ENCODE measurements around the gene FSHR.

Gene FSHR, protein sequence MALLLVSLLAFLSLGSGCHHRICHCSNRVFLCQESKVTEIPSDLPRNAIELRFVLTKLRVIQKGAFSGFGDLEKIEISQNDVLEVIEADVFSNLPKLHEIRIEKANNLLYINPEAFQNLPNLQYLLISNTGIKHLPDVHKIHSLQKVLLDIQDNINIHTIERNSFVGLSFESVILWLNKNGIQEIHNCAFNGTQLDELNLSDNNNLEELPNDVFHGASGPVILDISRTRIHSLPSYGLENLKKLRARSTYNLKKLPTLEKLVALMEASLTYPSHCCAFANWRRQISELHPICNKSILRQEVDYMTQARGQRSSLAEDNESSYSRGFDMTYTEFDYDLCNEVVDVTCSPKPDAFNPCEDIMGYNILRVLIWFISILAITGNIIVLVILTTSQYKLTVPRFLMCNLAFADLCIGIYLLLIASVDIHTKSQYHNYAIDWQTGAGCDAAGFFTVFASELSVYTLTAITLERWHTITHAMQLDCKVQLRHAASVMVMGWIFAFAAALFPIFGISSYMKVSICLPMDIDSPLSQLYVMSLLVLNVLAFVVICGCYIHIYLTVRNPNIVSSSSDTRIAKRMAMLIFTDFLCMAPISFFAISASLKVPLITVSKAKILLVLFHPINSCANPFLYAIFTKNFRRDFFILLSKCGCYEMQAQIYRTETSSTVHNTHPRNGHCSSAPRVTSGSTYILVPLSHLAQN

DNA sequence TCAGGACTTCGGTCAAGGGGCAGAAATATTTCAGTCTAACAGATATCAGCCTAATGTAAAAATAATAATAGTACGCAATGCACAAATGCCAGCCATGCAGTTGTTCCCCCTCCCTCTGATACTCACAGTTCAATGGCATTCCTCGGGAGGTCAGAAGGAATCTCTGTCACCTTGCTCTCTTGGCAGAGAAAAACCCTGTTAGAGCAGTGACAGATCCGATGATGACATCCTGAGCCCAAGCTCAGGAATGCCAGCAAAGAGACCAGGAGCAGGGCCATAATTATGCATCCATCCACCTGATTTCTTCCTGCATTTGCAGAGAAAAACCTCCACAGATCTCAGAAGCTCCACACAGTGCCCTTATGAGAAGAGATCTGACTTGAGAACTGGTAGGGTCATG is at the start of gene FSHR:
FSHR (minus strand) TSS at position 376 of the 400 bp plus-strand sequence; CDS start at position 278, 98 bp downstream.
- DNase-seq (ENCODE audit: low read depth) = no peak

DNA sequence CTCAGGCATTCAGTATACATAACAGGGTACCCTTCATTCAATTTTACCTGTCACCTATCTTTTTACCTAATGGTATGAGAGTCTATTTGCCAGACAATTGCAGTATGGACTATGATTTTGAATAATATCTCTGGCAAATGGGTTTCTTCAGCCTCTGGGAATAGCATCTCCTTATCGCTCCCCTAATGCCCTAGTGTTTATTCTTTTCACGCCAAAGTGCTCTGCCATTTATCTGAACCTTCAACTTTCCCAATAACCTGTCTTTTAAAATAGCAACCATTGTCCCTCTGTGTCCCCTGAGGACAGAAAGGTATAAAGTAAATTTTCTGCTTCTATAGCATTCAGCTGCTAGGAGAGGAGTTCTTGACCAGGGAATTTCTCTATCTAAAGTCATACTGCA is 45.0 kb upstream of the FSHR start:
- no peak for DNase-seq (ENCODE audit: low read depth)

DNA sequence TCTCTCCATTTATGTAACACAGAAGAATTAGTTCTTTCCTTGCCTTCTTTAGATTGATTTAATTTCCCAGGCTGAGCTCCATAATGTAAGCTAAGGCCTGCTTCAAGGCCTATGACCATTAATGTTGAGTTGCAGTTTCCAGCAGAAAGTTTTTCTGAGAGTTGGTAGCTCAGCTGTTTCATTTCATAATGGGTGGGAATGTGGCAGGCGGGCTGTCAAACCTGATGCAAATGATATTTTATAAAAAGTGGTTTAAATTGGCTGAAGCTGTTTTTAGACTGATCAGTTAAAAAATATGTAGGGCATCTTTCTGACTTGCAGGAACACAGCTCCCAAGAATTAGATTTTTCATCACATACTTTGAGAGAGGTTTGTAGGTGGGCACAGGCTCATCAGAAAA is 40.4 kb upstream of the FSHR start:
- DNase-seq (ENCODE audit: low read depth) = no peak

DNA sequence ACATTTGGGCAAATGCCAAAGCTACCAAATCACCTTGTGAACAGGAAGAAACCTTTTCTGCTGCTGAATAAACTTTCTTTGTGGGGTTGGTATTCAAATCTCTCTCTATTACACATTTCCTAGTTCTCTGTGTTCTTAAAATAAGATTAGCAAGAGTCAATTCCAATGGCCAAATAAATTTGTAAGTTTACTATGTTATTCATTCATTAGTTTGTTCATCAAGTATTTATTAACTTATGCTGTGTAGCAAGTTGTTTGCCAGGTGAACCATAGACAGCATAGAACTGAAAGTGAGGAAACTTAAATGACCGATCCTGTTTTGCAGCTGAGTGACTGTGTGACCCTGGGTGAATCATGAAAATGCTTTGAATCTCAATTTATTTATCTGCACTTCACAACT is 37.7 kb upstream of the FSHR start:
- no peak for DNase-seq (ENCODE audit: low read depth)

DNA sequence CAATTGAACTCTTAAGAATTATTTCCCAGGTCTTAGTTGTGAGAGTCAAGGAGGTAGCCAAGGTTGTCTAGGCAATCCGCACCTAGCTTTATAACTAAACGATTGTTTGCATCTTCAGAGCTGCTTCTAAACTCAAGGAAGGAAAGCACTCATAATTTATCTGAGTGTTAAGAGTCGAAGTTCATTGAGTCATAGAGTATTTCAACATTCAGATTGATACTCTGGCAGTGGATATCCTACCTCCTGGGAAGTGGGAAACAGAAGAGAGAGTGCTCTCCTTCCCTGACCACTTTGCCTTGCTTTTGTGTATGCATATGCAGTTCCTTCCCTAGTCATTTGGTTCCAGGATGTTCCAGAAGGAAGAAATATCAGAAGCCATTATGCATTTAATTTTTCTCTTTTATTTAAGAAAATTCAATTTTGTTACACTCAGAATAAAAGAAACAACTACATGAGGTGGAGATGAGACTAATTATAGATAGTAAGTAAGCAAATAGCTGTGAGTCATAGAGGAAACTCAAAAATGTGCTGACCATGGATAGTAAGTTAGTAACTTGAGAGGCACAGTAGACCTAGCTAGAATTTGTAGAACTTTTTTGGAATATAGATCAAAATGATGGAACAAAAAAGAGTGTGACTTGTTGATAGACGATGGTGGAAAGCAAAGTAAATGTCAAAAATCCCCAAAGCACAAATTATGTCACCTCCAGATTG is 35.4 kb upstream of the FSHR start:
- DNase-seq (ENCODE audit: low read depth) = no peak

DNA sequence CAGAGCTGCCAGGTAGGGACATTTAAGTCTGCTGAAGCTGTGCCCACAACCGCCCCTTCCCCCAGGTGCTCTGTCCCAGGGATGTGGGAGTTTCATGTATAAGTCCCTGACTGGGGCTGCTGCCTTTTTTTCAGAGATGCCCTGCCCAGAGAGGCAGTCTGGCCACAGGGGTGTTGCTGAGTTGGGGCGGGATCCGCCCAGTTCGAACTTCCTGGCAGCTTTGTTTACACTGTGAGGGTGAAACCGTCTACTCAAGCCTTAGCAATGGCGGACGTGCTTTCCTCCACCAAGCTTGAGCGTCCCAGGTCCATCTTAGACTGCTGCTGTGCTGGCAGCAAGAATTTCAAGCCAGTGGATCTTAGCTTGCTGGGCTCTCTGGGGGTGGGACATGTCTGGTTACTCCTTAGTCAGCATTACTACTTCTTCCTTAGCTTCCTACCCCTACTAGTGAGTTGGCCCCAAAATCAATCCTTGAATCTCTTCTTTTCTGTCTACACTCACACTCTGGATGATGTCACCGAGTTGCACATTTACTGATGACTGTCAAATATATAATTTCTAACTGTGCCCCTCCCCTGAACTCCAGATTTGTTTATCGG is 31.8 kb upstream of the FSHR start:
- no peak for DNase-seq (ENCODE audit: low read depth)

DNA sequence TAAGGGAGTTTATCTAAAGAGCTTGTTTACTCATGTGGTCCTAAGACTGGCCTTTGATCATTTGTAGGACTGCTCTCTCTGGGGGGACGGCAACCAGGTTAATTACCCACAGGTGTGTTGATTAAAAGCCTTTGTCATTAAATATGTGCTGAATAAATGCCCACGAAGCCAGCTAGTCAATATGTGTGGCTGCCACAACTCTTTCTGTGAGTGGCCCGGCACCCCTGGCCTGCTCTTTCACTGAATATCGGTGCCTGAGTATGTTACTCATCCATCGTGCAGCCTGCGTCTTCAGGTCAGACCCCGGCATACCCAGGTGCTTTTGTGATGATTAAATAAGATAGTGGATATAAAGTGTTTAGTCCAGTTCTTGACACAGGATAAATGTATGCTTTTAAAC is 24.3 kb upstream of the FSHR start:
- DNase-seq (ENCODE audit: low read depth) = no peak

DNA sequence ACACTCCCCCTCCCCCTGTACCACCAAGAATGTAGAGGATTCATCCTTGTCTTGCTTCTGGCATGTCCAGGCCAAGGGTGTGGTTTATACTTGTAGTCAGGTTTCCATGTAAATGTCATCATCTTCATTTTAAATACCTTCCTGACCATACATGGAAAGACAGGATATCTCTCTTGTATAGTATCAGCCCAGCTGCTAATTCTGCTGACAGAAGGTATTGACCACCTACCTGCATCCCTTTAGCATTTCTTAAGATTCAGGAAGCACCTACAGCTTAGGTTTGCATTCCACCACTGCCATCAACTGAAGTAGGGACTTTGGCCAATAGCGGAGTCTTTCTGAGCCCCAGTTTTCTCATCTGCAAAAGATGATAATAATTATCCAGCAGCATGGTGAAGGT is 22.9 kb upstream of the FSHR start:
- DNase-seq (ENCODE audit: low read depth) = no peak

DNA sequence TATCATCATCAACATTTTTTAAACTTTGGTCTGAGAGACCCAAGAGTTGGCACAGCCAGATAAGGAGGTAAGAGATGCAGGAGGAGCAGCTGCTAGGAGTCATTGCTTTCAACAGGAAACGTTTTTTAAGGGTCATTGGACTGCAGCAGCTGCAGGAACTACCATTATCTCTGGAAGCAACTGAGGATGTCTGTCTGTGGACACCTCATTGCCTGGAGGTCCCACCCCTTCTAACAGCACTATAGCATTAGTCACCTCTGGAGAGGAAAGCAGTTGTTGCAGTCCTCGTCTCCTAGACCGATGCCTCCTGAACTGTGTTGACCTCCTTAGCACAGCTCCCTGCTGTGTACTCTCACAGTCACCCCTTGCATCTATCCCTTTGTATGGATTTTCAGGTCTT is 21.5 kb upstream of the FSHR start:
- no peak for DNase-seq (ENCODE audit: low read depth)

DNA sequence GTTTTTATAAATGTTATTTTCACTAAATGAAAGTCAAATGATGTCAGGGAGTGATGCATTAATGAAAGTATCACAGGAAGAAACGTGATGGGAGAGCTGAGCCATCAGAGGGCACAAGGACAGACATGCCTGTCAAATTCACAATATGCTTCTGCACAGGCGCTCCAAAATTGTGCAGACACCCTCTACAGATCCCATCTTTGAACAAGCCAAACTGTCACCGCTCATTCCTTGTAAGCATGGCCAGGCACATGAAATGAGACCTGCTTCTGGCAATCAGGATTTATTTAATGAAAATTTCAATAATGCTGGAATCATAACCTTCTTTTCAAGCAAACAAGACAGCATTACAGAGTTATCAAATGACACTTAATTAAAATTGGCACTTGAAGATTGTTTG is 20.4 kb upstream of the FSHR start:
- DNase-seq (ENCODE audit: low read depth) = no peak

DNA sequence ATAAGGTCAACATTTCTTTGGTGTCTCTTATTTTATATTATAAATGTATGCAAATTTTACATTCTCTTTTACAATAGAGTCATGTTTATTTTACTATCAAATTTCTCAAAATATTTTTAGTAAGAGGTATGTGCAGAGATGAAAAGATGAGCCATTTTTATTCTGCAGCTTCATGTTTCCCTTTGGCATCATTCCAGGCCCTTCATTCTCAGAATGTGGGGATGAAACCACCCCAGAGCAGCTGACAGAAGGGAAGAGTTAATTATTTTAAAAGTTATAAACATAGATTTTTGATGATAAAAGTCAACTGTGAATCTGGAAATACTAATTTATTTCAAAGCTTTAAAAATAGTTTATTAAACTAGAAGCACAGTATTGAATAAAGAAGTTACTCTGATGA is 12.8 kb upstream of the FSHR start:
- no peak for DNase-seq (ENCODE audit: low read depth)

DNA sequence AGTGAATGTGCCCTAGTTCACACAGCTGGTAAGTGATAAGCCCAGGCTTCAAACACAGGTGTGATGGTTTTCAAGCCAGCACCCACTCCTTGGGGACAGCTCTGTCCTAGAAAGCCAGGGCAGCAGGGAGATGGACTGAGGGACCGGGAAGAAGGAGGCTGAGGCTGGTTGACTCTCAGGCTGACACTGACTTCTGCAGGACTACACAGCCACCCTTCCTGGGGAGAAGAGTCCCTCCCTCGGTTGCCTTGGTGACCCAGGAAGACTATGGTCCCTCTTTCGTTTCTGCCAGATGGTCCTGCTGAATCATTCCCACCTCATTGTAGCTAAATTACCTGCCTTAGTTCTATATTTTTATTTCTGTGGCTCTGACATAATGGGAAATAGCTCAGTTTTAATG is 11.3 kb upstream of the FSHR start:
- no peak for DNase-seq (ENCODE audit: low read depth)

DNA sequence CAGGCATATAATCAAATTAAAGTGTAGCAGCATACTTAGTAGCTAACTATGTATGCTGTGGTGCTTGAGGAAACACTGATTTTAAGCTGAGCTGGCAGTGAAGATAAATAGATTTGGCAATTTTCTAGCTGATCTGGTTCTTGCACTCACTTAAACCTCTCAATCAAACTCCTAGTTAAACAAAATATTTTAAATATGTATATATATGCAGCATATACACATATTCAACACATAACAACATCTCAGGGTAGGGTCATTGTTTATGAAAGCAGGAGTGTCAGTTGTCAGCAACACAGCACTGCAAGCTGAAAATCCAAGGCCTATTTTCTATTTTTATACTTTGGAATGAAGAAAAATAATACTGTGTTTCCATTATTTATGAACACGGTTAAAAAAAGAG is 10.4 kb upstream of the FSHR start:
- DNase-seq (ENCODE audit: low read depth) = no peak

DNA sequence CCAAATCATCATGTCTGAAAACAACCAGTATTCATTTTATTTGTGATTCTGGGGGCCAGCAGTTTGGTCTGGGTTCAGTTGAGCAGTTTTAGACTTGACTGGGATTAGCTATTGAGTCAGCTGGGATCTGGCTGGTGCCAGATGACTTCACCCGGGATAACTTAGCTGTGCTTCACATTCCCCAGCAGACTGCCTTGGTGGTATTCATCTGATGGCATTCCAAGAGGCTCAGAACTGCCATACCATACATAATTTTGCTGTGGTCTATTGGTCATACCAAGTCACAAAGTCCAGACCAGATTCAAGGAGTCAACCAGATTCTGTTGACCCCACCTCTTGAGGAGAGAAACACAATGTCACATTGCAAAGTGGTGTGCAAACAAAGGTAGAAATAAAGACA is 7.8 kb upstream of the FSHR start:
- DNase-seq (ENCODE audit: low read depth) = peak; percentile 66

DNA sequence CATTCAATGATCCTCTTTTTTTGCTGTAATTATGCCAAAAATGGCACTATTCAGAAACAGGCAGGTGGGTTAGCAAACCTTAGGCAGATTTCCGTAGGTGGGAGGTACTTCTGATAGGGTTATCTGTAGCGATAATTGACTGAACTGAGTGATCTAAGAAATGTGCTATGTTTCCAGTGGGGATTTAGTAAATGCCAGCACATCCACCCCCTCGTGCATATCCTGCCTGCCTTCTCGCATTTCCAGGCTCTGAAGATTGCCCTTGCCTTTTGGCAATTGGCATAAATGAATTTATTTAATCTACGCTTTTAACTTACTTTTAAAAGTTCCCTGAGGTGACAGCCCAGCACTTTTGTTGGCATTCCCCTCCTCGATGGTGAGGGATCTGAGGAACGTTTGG is 576 bp upstream of the FSHR start:
- no peak for DNase-seq (ENCODE audit: low read depth)

DNA sequence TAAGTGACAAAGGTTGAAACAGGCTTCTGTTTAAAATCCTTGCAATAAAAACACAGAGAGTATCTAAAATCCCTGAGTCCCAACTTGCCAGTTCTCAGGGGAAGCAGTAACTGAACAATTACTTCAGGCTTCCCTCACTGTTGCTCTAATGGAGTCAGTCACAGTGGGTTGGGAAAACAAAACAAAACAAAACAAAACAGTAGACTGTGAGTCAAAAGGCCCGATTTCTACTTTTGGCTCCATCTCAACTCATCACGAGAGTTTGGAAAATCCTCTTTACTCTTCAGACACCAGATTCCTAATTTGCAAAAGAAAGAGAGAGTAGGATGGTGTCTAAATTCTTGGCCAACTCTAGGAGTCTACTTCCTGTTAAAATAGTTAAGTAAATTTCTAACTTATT is 1.1 kb downstream of the FSHR start:
- no peak for DNase-seq (ENCODE audit: low read depth)

DNA sequence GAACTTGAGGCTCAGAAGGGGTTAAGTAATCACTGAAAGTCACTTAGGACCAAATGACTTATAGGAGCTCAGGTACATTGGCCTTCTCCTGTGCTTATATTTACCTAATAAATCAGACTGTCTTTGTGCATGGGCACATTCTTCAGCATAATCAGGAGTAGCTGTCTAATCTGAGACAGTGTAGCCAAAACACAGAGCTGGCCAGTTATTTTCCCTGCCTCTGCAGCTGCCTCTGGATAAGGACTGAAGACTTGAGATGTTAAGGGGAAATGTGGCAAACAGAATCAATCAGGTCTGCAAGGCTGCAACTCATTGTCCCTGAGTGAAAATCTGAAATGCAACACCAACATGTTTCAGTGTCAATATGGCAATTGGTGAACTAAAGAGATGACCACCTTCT is 1.5 kb downstream of the FSHR start:
- DNase-seq (ENCODE audit: low read depth) = no peak

DNA sequence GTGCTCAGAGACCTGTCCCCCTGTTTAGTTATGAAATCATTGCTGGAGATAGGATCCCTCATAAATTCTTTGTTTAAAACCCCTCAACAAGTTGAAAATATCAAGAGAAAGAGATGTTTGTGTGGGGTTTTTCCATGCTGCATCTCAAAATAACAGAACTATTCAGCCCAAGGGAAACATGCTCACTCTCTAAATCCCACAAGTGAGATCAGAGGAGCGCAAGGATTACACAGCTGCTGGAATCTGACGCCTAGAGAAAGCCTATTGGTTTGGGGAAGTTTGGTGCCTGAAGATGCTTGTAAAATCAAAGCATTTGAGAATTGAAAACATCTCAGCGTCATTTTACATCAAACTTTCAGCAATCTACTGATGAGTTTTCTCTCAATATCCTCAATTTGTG is 7.9 kb downstream of the FSHR start:
- no peak for DNase-seq (ENCODE audit: low read depth)

DNA sequence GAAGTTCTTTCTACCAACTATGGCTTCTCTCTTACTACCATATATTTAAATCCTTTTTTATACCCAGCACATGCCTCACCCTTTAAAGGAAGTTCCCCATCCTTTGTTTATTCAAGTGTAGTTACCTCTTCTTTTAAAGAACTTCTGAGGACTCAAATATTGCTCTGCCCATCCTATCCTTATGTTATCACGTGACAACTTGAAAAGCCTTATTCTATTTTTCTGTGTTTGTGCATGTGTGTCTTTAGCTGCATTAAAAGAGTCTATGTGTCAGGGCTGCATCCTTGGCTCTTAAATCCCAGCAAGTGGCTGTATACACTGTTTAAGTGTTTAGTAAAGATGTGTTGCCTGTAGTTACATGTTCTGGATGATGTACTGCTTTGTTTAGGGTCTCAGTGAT is 22.5 kb downstream of the FSHR start:
- no peak for DNase-seq (ENCODE audit: low read depth)

DNA sequence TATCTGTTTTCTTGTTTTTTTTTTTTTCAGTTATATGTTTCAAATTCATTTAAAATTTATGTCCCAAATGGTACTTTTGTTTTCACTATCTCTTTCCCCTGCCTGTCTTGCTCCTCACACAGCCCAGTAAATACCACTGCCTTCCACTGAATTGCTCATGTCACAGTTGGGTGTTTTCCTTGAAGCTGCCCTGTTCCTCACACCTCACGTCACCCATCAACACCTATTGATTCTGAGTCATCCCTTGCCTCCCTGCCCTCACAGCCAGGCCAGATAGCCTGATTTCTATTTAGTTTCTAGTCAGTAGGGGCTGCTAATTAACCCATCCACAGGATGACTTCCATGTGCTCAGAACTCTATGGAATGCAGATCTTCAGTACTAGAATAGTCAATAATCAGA is 25.3 kb downstream of the FSHR start:
- no peak for DNase-seq (ENCODE audit: low read depth)

DNA sequence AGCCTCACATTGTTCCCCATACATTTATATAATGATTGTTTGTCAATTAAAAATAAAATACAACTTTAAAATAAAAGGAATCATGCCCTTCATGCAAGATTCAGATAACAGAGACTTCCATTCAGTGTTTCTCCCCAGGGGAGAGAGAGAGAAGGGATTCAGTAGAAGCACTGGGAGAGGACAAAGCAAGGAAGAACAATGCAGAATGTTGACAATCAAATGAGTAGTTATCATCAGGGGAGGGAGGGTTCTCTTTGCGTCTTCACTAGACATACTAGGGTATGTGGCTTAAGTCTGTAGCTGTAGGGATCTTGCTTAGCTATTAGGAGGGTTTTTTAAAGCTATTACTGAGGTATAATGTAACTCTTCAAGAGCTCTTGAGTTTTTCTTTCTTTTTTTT is 30.7 kb downstream of the FSHR start:
- no peak for DNase-seq (ENCODE audit: low read depth)

DNA sequence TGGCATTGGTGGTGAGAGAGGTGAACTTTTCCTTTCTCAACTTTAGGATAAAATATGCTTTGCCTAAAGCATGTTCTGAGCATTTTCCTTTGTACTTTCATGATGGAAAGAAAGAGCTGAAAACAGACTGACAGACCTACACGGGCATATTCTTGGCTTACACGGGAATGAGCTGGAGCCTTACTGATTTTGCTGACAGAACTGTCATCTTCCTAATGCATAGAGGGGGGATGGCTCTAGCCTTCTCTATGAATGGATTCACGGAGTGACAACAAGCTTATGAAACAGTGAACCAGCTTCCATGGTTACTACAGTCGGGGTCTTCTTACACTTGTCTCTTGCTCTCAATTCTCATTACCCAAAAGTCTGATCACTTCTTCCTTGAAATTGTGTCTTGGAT is 32.2 kb downstream of the FSHR start:
- DNase-seq (ENCODE audit: low read depth) = no peak

DNA sequence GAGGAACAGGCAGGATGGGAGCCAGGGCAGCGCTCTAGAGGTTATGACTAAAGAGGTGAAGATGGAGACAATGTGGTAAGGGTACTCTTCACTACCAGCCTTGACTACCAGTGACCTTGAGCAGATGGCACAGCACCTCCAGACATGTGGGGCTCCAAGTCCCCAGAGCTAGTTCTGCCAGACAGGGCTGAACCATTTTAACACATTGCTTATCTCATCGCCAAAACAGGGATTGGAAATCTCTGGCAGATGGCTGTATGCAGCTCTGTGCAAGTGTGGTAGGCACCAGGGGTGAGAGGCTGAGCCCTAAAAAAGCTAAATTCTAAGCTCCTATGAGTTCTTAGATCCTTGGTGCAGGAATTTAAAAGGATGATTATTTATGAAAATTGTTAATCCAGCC is 41.3 kb downstream of the FSHR start:
- no peak for DNase-seq (ENCODE audit: low read depth)
